ENCODE measurements around the gene CA4. TPM values are rescaled to one million over a fixed set of nuclear protein-coding genes. Genes with fewer than 3 reads are reported as not detected.

CA4 gene
- total and polyA plus RNA-seq, 9 of the 15 experiments (the other 6 are each of a cell fraction or from before 2014, with no cell fraction given) = 0.13 TPM; not detected in 7

DNA sequence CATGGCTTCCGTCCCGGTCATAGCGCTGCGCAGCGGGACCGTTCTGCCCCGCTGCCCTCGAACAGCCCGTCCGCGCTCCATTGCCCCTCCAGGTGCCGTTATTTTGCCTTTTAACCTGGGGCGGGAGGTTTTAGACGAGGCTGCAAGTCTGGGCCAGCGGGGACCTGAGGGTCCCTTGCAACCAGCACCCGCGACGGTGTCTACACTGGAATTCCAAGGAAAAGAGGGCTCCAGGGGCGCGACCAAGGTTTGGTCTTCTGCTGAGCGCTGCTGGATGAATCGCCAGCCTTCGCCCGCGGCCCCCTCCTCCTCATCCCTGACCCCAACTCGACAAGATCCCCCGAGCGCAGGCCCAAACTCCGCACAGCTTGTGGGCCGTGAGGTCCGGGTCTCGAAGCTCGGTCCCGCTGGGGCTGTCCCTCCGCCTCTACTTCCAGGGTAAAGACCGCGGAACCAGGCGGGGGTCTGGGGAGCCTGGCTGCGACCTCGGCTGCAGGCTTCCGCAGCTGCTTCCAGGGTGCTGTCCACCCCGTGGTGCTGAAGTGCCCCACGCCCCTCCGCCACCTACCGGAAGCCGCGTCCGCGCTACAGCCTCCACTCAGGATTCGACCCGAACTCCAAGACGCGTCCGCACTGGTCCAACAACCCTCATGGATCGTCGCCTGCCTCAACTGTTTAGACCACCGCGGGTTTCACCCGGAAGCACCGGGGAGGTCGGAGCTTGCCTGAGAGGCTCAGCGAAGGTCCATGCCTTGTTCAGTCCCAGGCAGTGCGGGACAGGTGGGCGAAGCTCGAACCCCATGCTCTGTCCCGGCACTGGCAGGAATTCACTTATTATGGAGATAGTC lies 10.1 kb upstream of the CA4 start (continued):
- no peak for TF ChIP-seq RAD51 (IDR thresholded peaks at IDR 0.05; ENCODE audit: borderline replicate concordance, low read depth)
- TF ChIP-seq ATF1 (CRISPR knock-in tag; IDR thresholded peaks at IDR 0.05) = peak; percentile 41; the same call in 1 of the 2 replicates
- peak; percentile 22; the same call in 1 of the 2 replicates for TF ChIP-seq ATF1 (tag; IDR thresholded peaks at IDR 0.05)
- no peak for TF ChIP-seq NCOA2 (IDR thresholded peaks at IDR 0.05; ENCODE audit: partially characterized antibody in 2 of 2)
- TF ChIP-seq GABPB1 (CRISPR knock-in tag; IDR thresholded peaks at IDR 0.05) = peak; percentile 88
- no peak for TF ChIP-seq SPI1 (IDR thresholded peaks at IDR 0.05; ENCODE audit: borderline replicate concordance, low read depth, low read length)
- no peak for TF ChIP-seq KDM2B (CRISPR knock-in tag; IDR thresholded peaks at IDR 0.05)
- TF ChIP-seq TRIM28 (IDR thresholded peaks at IDR 0.05) = no peak
- TF ChIP-seq SREBF1 (IDR thresholded peaks at IDR 0.05; ENCODE audit: borderline replicate concordance, low read depth, low read length) = no peak
- no peak; the same call in 1 of the 2 replicates for TF ChIP-seq CBFA2T3 (IDR thresholded peaks at IDR 0.05)
- TF ChIP-seq, protein P1, sequence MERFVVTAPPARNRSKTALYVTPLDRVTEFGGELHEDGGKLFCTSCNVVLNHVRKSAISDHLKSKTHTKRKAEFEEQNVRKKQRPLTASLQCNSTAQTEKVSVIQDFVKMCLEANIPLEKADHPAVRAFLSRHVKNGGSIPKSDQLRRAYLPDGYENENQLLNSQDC (CRISPR knock-in tag; IDR thresholded peaks at IDR 0.05) = no peak
- TF ChIP-seq KDM1A (IDR thresholded peaks at IDR 0.05) = no peak
- 0 out of 2 replicates have a peak, but pooled peaks have one; percentile 55 for TF ChIP-seq ZNF197 (CRISPR knock-in tag; IDR thresholded peaks at IDR 0.05; ENCODE audit: low read depth)
- TF ChIP-seq ZNF77 (CRISPR knock-in tag; IDR thresholded peaks at IDR 0.05) = no peak
- TF ChIP-seq, protein P2, sequence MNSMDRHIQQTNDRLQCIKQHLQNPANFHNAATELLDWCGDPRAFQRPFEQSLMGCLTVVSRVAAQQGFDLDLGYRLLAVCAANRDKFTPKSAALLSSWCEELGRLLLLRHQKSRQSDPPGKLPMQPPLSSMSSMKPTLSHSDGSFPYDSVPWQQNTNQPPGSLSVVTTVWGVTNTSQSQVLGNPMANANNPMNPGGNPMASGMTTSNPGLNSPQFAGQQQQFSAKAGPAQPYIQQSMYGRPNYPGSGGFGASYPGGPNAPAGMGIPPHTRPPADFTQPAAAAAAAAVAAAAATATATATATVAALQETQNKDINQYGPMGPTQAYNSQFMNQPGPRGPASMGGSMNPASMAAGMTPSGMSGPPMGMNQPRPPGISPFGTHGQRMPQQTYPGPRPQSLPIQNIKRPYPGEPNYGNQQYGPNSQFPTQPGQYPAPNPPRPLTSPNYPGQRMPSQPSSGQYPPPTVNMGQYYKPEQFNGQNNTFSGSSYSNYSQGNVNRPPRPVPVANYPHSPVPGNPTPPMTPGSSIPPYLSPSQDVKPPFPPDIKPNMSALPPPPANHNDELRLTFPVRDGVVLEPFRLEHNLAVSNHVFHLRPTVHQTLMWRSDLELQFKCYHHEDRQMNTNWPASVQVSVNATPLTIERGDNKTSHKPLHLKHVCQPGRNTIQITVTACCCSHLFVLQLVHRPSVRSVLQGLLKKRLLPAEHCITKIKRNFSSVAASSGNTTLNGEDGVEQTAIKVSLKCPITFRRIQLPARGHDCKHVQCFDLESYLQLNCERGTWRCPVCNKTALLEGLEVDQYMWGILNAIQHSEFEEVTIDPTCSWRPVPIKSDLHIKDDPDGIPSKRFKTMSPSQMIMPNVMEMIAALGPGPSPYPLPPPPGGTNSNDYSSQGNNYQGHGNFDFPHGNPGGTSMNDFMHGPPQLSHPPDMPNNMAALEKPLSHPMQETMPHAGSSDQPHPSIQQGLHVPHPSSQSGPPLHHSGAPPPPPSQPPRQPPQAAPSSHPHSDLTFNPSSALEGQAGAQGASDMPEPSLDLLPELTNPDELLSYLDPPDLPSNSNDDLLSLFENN (IDR thresholded peaks at IDR 0.05; ENCODE audit: low read depth in 2 of 2, low read length in 2 of 2) = no peak
- TF ChIP-seq KLF10 (CRISPR knock-in tag; IDR thresholded peaks at IDR 0.05) = no peak
- TF ChIP-seq ZNF354B (CRISPR knock-in tag; IDR thresholded peaks at IDR 0.05) = no peak
- TF ChIP-seq, protein P3, sequence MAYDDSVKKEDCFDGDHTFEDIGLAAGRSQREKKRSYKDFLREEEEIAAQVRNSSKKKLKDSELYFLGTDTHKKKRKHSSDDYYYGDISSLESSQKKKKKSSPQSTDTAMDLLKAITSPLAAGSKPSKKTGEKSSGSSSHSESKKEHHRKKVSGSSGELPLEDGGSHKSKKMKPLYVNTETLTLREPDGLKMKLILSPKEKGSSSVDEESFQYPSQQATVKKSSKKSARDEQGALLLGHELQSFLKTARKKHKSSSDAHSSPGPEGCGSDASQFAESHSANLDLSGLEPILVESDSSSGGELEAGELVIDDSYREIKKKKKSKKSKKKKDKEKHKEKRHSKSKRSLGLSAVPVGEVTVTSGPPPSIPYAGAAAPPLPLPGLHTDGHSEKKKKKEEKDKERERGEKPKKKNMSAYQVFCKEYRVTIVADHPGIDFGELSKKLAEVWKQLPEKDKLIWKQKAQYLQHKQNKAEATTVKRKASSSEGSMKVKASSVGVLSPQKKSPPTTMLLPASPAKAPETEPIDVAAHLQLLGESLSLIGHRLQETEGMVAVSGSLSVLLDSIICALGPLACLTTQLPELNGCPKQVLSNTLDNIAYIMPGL (CRISPR knock-in tag; IDR thresholded peaks at IDR 0.05) = 0 out of 2 replicates have a peak, but pooled peaks have one; percentile 84
- TF ChIP-seq, protein P4, sequence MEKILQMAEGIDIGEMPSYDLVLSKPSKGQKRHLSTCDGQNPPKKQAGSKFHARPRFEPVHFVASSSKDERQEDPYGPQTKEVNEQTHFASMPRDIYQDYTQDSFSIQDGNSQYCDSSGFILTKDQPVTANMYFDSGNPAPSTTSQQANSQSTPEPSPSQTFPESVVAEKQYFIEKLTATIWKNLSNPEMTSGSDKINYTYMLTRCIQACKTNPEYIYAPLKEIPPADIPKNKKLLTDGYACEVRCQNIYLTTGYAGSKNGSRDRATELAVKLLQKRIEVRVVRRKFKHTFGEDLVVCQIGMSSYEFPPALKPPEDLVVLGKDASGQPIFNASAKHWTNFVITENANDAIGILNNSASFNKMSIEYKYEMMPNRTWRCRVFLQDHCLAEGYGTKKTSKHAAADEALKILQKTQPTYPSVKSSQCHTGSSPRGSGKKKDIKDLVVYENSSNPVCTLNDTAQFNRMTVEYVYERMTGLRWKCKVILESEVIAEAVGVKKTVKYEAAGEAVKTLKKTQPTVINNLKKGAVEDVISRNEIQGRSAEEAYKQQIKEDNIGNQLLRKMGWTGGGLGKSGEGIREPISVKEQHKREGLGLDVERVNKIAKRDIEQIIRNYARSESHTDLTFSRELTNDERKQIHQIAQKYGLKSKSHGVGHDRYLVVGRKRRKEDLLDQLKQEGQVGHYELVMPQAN (IDR thresholded peaks at IDR 0.05; ENCODE audit: borderline replicate concordance) = peak; percentile 94
- TF ChIP-seq TBP (optimal IDR thresholded peaks at IDR 0.05; ENCODE audit: low read depth, low read length) = no peak
- TF ChIP-seq RCOR1 (IDR thresholded peaks at IDR 0.05; ENCODE audit: borderline replicate concordance in 1 of 2, low read depth in 2 of 2, low read length in 2 of 2) = peak in 1 of 2 experiments; percentile 94; a peak in 2 of 4 replicates
